M059J (cell line): ENCODE measurements around the gene UNC93A. TPM values are rescaled to one million over a fixed set of nuclear protein-coding genes. Genes with fewer than 3 reads are reported as not detected.
"Not testable (repeated sequence)": the region's sequence is repeated elsewhere in the genome, so short reads cannot be mapped to it uniquely, and the experiment has no call there.

Experiments used
- DNase-seq: peaks from one replicate; pipeline ENCODE4 v3.0.0-alpha.2; 2012; ENCODE audit warnings: low read depth
- total RNA-seq: library from RNA; depleted of rRNA; stranded (reverse); fragments of >200 nt; shearing (Covaris generic); gene quantifications from 2 replicates; pipeline ENCODE4 v1.2.3, GENCODE V29; 2014

The UNC93A gene
- total RNA-seq, 1 experiment from 2014 or later, result not detected

- not testable (repeated sequence) for DNase-seq
Observed at GRCh38 chr6:167309355-167310192, 18.5 kb downstream of the UNC93A start.

- no peak for DNase-seq
Observed at GRCh38 chr6:167311286-167311685, 20.2 kb downstream of the UNC93A start.

- not testable (repeated sequence) for DNase-seq
Observed at GRCh38 chr6:167311691-167312090, 20.6 kb downstream of the UNC93A start.

DNA sequence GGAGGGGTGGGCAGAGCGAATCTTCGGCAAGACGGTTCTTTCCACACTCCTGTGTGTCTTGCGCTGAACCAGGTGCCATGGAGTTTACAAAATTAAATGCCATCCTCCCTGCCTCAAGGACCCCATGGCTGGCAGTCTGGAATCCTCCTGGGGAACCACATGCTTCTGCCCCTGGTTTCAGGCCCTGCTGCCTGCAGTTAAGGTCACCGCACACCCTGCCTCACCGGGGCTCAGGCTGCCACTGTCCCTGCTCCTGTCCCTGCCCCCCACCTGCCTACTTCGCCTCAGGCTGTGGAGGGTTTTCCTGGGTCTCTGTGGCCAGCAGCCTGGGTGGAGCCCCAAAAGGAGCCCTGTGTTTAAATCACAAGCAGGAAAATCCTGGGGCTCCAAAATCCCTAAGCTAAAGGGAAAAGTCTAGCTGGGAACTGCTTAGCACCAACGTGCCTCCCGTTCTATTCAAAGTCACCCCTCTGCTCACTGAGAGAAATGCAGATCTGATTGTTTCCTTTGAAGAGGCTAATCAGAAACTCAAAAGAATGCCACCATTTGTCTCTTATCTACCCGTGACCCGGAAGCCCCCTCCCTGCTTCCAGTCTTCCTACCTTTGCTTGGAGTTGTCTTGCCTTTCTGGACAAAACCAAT, 23.2 kb downstream of the UNC93A start:
- DNase-seq, result no peak

GRCh38 chr6:167317172-167317571, 26.1 kb downstream of the UNC93A start:
- no peak for DNase-seq

DNA sequence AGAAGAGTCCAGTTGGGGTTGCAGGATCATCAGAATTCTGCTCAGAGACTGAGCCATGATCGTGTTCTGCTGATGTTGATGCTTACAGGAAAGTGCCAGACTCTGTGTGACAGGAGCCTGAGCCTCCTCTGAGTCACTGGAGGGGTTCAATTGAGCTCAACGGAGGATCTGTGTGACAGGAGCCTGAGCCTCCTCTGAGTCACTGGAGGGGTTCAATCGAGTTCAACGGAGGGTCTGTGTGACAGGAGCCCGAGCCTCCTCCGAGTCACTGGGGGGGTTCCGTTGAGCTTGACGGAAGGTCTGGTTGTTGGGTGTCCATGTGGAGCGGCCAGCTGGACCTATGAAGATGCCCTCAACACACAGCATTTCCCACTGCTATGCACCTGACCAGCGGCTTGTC, 27.2 kb downstream of the UNC93A start:
- not testable (repeated sequence) for DNase-seq

GRCh38 chr6:167318856-167319255, 27.7 kb downstream of the UNC93A start:
- DNase-seq, result not testable (repeated sequence)

DNA sequence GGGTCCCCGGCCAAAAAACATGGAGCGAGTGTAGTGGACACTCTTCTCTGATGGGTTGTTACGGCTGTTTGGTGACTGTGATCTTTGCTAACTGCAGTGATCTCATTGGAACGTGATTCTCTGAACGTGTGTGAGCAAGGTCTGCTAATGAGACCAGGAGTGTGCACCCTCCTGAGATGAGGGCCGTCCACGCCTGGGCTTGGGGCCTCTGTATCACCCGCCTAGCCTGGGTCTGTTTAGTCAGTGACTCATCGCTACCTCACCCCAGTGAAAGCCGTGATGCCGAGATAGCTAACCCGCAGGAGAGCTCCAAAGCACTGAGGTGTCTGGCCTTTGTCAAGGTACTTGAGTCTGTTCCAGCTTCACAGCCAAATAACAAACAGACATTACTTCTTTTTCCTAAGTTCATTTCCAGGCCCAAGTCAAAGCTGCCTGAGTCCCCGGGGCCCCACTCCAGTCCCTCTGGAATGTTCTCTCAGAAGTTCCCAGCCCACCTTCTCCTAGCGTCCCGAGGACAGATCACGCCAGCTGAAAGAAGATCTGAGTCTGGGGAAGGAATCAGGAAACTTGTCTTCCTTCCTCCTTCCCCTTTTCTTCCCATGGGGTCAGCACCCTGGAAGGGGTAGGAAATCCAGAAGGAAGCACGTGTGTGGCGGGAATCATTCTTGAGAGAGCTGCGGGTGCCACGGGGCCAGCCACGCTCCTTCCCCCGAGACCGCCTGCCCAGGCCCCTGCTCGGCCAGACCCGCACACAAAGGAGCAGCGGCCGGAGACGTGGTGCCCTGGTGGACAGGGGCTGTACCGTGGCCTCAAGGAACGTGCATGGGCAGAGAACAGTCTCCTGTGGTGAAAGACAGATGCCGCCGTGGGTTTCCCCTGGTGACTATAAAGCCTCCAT, 29.0 kb downstream of the UNC93A start:
- peak; percentile 23 for DNase-seq

- not testable (repeated sequence) for DNase-seq
Observed at GRCh38 chr6:167320754-167321056, 29.6 kb downstream of the UNC93A start.

DNA sequence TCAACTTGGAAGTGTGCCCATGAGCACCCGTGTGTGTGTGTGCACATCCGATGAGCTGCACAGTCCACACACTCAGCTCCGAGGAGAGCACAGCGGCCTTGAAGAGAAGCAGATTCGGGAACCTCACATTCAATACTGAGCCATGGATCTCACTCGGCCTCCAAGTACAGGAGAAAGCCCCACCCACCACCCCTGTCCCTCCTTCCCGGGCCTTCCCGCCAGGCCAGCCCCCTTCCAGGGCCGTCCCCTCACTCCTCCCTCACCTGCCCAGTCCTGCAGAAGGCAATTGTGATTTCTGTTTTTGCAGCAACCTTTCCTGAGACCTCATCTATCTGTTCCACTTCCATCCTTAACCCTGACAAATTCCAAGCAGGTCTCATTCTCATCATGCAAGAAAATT, 30.1 kb downstream of the UNC93A start:
- not testable (repeated sequence) for DNase-seq

GRCh38 chr6:167323111-167323510, 32.0 kb downstream of the UNC93A start:
- no peak for DNase-seq

DNA sequence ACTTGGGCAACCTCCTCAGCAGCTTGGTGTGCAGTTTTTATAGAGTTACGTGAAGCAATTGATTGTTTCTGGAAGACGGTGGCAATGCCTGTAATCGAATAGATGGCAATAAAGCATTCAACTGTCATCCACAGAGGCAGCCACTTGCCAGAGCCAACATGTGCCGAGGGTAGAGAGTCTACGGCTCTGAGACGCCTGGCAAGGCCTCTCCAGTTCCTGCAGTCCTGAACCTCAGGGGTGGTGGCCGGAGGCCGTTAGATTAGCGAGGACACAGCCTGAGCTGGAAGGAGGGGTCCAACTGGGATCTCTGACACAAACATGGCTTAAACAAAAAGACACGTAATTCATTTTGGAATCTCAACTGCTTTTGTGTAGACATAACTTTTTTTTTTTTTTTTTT, 33.0 kb downstream of the UNC93A start:
- DNase-seq, result peak; percentile 21

DNA sequence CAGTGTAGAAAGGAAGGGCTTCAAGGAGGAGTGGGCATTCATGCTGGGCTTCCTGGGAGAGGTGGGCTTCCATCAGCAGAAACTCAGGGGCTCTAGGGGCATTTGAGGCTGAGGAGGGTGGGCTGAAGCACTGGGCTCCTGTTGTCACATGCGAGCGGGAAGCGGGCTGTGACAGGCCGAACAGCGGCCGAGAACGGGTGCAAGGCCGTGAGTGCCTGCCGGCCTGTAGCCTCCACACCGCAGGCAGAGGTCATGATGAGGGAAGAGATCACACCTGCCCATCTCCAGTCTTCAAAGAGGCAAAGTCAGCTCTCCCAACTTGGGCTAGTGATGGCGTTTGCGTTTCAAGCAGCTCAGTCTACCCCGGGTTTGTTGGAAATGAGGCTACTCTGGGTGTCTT, 34.7 kb downstream of the UNC93A start:
- no peak for DNase-seq

GRCh38 chr6:167327391-167327790, 36.3 kb downstream of the UNC93A start:
- no peak for DNase-seq

DNA sequence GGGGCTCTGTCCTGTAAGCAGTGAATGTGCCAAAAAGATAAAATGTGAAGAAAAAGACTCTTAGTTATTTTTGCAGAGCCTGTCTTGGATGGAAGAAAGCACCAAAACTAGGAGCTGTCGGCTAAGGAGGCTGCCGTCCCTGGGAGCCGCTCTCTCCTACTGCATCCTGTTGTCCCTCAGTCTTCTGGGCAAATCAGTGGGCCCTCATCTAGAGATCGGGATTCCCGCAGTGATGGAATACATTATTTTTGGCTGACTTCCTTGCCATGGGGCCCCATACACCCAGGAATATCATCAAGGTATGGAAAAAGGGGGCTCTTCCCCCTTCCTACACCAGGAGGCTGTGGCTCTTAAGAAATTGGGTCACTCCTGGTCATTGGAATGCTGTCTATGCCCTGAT, 37.0 kb downstream of the UNC93A start:
- no peak for DNase-seq

- no peak for DNase-seq
Observed at GRCh38 chr6:167329014-167329413, 37.9 kb downstream of the UNC93A start.

DNA sequence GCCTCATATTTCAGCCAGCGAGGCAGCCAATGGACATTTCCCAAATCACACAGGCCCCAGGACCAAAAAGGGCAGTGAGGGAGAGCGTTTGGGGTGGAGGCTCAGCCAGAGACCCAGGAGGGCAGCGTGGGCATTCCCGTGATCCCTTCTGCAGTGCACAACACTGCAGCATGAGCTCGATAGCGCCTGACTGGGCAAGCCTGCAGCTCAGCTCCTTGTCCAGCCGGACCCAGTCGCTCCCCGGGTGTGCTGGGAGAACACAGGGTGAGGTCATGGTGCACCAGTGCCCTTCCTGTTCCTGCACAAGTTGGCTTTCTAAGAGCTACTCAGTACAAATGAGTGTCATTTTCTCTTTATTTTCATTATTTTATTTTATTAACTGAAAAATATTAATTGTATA, 39.6 kb downstream of the UNC93A start:
- no peak for DNase-seq

DNA sequence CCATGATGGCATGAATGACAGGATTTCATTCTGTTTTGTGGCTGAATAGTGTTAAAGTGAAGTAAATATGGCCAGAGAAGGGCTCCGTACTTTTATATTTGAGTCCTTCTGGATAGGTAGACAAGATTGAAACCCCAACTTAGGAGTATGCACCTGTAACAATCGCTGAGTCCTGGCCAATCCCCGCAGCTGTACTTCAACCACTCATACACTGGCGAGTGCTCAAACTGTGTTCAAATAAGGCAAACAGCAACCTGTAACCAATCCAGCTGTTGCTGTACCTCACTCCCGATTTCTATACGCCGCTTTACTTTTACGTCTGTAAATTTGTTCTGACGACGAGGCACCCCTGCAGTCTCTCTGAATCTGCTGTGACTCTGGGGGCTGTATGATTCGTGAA, 40.5 kb downstream of the UNC93A start:
- no peak for DNase-seq

DNA sequence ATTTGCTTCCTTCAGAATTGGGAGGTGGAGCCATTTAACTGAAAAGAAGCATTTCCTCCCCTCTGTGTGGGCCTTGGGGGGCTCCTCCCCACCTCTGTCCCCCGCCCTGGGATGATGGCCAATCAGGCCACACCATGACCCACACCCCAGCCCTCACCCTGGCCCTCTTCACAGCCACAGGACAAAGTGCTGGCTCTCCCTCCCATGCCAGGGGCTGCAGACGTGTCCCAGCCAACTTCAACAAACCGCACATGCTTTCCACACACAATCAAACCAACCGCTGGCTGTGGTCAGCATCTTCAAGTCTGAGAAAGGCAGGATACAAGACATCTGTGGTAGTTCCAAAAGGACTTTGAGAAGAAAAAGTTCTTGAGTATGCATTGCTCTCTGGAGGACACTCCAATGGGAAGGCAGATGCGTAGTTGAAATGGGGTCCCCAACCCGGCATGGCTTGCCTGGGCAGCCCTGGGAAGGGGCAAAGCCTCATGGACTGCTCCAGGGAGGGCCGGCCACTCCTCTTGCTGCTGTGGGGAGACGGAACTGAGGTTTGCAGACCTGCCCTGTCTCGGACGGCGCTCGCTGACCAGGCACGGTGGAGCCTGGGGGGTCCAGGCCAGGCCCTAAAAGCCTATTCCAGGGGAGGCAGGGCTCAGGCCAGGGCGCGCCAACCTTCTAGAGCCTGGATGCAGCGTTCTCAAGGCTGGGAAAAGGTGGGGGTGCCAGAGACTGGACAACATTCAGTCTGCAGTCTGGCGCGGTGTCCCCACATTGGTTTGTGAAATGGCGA, 45.9 kb downstream of the UNC93A start:
- DNase-seq, result no peak

DNA sequence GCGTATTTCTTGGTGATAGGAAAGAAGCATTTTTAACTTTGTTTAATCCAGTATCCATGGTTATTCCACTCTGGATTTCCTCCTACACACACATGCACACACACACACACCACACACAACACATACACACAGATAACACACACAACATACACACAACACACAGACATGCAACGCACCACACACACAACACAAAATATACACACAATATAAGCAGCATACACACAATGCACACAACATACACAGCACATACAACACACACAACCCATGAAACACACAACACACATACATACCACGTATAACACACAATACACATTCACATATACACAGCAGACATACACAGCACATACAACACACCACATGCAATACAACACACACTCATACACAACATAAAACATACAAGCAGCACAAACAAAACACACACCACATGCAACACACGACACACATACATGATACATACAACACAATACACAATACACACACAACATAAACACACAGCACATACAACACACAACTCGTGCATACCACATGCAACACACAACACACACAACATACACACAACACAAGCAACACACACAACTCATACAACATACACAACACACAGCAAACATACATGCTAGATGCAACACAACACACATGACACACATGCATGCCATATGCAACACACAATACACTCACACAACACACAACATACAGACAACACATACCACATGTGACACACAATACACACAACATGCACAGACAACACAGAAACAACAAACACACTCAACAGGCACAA, 46.7 kb downstream of the UNC93A start:
- DNase-seq, result no peak
